GM06990 (cell line): ENCODE results near the gene RAP1GAP.

ENCODE experiments used
- DNase-seq: peaks from one replicate; pipeline ENCODE4 v3.0.0-alpha.2; 2011; ENCODE audit not compliant: insufficient read length; ENCODE audit errors: extremely low read depth
- H3K27me3 ChIP-seq: replicated peaks from 2 replicates; pipeline ENCODE4 v1.6.0; 2011; ENCODE audit warnings: low read length; ENCODE audit not compliant: control insufficient read depth, insufficient read depth
- H3K36me3 ChIP-seq: 2 replicates; pipeline ENCODE4 v1.5.1; 2011; ENCODE audit warnings: low read length; ENCODE audit not compliant: control insufficient read depth, insufficient read depth
- H3K4me3 ChIP-seq: replicated peaks from 2 replicates; pipeline ENCODE4 v1.5.1; 2011; ENCODE audit warnings: low read depth, mild to moderate bottlenecking, control low read depth, low read length
- TF ChIP-seq, protein P1 (sequence below): IDR thresholded peaks from 2 replicates; pipeline ENCODE4 v1.5.1; 2011; ENCODE audit warnings: low read length, control low read depth, mild to moderate bottlenecking, inconsistent platforms; ENCODE audit not compliant: insufficient read depth, poor library complexity, severe bottlenecking

The RAP1GAP gene

DNA sequence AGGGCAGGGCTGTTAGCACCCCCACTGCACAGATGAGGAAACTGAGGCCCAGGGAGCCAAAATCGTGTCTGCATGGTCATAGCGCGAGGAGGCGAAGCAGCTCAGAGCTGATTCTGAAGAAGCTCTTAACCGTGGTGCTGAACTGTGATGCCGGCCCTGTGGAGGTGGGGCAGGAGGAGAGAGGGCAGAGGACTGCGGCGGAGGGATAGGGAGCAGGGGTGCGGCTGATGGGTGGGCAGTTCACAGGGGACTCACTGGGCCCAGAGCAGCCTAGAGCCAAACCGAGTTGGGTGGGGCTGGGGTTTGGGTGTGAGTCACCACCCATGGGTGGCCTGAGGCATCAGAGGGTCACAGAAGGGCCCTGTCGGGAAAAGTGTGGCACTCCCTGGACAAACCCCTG lies 74.7 kb downstream of the RAP1GAP start:
- no peak for DNase-seq
- peaks cover 2% of the 10 kb centered on the region; the same call in 1 of the 2 replicates for H3K27me3 ChIP-seq

DNA sequence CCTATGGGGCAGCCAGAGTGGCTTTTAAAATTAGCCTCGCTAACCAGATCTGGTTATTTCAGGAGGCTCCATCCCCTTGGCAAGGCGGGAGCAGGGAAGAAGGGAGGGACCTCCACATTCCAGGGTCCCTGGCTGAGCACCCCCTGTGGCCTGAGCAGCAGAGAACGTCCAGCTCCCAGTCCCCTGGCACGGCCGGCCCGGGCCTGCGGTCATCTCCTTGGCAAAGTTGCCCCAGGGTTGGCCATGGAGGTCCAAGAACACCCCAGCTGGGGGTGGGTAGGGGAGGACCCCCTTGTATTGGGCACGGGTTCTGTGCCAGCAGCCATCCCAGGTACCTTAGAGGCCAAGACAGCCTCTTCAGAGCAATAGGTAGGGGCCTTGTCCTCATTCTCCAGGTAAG lies 75.9 kb downstream of the RAP1GAP start:
- Histone ChIP-seq H3K27me3 (peaks cover 2% of the 10 kb centered on the region; the same call in 1 of the 2 replicates), H3K36me3 (no peaks in the 10 kb centered on the region), H3K4me3 (no peak overlapping the region)
- TF ChIP-seq, protein P1, sequence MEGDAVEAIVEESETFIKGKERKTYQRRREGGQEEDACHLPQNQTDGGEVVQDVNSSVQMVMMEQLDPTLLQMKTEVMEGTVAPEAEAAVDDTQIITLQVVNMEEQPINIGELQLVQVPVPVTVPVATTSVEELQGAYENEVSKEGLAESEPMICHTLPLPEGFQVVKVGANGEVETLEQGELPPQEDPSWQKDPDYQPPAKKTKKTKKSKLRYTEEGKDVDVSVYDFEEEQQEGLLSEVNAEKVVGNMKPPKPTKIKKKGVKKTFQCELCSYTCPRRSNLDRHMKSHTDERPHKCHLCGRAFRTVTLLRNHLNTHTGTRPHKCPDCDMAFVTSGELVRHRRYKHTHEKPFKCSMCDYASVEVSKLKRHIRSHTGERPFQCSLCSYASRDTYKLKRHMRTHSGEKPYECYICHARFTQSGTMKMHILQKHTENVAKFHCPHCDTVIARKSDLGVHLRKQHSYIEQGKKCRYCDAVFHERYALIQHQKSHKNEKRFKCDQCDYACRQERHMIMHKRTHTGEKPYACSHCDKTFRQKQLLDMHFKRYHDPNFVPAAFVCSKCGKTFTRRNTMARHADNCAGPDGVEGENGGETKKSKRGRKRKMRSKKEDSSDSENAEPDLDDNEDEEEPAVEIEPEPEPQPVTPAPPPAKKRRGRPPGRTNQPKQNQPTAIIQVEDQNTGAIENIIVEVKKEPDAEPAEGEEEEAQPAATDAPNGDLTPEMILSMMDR, result no peak
- DNase-seq, result no peak

More for the DNA sequence above, 74.7 kb downstream of the RAP1GAP start:
- no peaks in the 10 kb centered on the region for H3K36me3 ChIP-seq
- no peak overlapping the region for H3K4me3 ChIP-seq
- TF ChIP-seq, protein P1, result no peak

DNA sequence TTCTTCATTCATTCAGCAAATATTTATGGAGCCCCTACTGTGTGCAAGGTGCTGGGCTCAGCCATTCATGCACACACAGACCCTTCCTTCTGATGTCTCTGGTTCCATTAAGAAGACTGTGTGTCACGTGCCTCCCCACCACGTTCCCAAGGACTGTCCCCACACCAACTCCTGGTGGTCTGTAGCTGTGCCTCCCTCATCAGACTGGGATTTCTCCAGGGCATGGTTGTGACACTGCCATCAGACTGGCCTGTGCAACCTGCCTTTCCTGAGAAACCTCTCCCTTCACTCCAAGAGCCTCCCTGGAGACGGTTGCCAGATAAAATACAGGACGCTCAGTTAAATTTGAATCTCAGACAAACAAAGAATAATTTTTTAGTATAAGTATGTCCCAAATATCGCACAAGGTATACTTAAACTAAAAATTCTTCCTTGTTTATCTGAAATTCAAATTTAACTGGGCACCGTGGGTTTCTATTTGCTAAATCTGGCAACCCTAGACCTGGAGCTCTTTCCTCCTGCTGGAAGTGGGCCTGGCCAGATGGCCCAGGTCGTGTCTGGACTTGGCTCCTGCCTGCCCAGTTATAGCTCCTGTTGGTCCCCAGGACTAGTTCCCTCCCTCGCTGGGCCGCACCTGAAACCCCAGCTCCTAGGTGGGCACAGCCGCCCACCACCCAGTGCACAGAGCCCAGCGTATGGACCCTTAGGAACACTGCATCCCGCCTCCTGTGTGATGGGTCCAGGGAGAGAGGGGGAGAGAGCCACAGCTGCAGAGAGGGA lies 76.9 kb downstream of the RAP1GAP start:
- H3K4me3 ChIP-seq, result no peak overlapping the region
- H3K36me3 ChIP-seq, result no peaks in the 10 kb centered on the region
- peaks cover 2% of the 10 kb centered on the region; the same call in 1 of the 2 replicates for H3K27me3 ChIP-seq
- TF ChIP-seq, protein P1, result no peak
- no peak for DNase-seq

DNA sequence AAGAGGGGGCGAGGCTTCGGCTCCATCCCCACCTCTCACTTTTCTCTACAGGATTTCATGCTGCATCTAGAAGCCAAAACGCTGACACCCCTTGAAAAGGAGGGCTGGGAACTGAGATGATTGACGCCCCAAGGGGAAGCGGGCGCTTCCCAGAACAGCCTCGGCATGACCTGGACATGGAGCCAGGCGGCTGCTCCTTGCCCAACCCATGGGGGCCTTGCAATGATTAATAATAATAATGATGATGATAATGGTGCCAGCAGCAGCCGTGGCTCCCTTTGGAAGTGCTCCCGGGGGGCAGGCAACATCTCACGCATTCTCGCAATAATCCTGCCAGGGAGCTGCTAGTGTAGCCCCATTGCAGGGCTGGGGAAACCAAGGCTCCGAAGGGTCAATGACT lies 78.2 kb downstream of the RAP1GAP start:
- DNase-seq, result no peak

DNA sequence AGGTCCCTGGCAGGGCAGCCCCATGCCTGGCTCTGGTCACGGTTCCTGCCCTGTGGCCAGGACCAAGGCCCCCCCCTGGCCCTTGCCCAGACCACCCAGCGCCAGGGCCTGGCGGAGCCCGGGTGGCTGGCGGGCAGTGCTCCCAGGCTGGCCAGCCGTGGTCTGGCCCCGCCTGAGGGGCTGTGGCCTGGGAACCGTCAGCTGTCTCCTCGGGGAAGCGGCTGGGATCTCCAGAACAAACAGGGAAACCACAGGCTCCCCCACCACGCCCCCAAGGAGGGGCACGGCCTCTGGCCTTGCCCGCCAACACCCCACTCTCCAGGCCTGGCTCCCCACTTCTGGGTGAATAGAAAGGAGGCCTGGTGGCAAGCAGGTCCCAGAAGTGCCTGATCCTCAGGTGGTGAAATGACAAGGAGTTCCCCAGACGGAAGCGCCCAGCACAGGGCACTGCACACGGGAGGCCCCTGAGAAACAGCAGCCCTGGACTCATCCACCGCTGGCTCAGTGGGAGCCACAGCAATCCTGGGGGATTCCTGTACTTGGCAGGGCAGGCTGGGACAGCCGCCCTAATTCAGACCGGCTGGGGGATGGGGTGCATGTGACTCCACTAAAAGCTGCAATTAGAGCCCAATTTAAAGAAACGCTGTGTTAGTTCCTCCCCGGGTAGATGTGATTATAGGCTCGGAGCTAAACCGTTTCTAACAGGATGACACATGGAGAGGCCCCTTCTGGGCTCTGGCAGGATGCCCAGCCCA lies 78.9 kb downstream of the RAP1GAP start:
- no peak for DNase-seq
- no peak overlapping the region for H3K4me3 ChIP-seq
- H3K27me3 ChIP-seq, result peaks cover 2% of the 10 kb centered on the region; the same call in 1 of the 2 replicates
- no peaks in the 10 kb centered on the region for H3K36me3 ChIP-seq
- TF ChIP-seq, protein P1, result no peak

More for the DNA sequence above, 78.2 kb downstream of the RAP1GAP start:
- Histone ChIP-seq H3K27me3 (peaks cover 2% of the 10 kb centered on the region; the same call in 1 of the 2 replicates), H3K4me3 (no peak overlapping the region), H3K36me3 (no peaks in the 10 kb centered on the region)
- TF ChIP-seq, protein P1, result no peak
